GM12801 (cell line): ENCODE results near the gene ARHGEF4.

ENCODE experiments used
- CTCF ChIP-seq: IDR thresholded peaks from one replicate; pipeline ENCODE4 v1.5.1; 2011; ENCODE audit warnings: control low read depth; ENCODE audit not compliant: insufficient read length; ENCODE audit errors: extremely low read depth

The ARHGEF4 gene

GRCh38 chr2:130901061-130901460 lies 64.3 kb downstream of the ARHGEF4 start:
- TF ChIP-seq CTCF = no peak

GRCh38 chr2:130908832-130909231 lies 72.1 kb downstream of the ARHGEF4 start:
- no peak for TF ChIP-seq CTCF

- no peak for TF ChIP-seq CTCF
These were observed 74.2 kb downstream of the ARHGEF4 start for GRCh38 chr2:130910931-130911330.

- no peak for TF ChIP-seq CTCF
These were observed 74.8 kb downstream of the ARHGEF4 start for GRCh38 chr2:130911482-130911881.

- no peak for TF ChIP-seq CTCF
These were observed 75.3 kb downstream of the ARHGEF4 start for GRCh38 chr2:130911996-130912395.

- TF ChIP-seq CTCF = no peak
These were observed 75.8 kb downstream of the ARHGEF4 start for GRCh38 chr2:130912471-130912870.

GRCh38 chr2:130913891-130914290 lies 77.2 kb downstream of the ARHGEF4 start:
- no peak for TF ChIP-seq CTCF

- TF ChIP-seq CTCF = no peak
These were observed 78.4 kb downstream of the ARHGEF4 start for GRCh38 chr2:130915149-130915548.
